GM23338 (cell line): Measurements from ENCODE around the gene PCDHB13. TPM values are rescaled to one million over a fixed set of nuclear protein-coding genes. Genes with fewer than 3 reads are reported as not detected.
A peak's percentile ranks its signal among the peaks of the same experiment; 100 is the strongest.
"Not testable (repeated sequence)": the region's sequence is repeated elsewhere in the genome, so short reads cannot be mapped to it uniquely, and the experiment has no call there.

Experiments used
- ATAC-seq: fragments of 200-7000 bp; cut with Tn5 transposase; 3 replicates; pipeline ENCODE4 v1.9.1; 2020
- DNase-seq: peaks from one replicate; pipeline ENCODE4 v3.0.0-alpha.2; 2015; ENCODE audit warnings: low spot score
- H2AFZ ChIP-seq: fragments of 200-600 bp; sonication (generic); 2 replicates; pipeline ENCODE4 v1.8.0; 2016; ENCODE audit warnings: antibody characterized with exemption, mild to moderate bottlenecking, moderate library complexity
- H3F3A ChIP-seq: fragments of 200-600 bp; sonication (generic); replicated peaks from 2 replicates; pipeline ENCODE4 v1.8.0; 2017; ENCODE audit warnings: antibody characterized with exemption, mixed run types, low read depth
- H3K27ac ChIP-seq: fragments of 200-600 bp; sonication (generic); 2 replicates; pipeline ENCODE4 v1.6.1; 2016; ENCODE audit warnings: low read depth
- H3K27me3 ChIP-seq: fragments of 200-600 bp; sonication (generic); 2 replicates; pipeline ENCODE4 v1.8.0; 2016; ENCODE audit warnings: mild to moderate bottlenecking, mixed run types, moderate library complexity; ENCODE audit not compliant: insufficient read depth
- H3K36me3 ChIP-seq: fragments of 200-600 bp; sonication (generic); 2 replicates; pipeline ENCODE4 v1.8.0; 2016; ENCODE audit warnings: mild to moderate bottlenecking; ENCODE audit not compliant: insufficient read depth
- H3K4me1 ChIP-seq: fragments of 200-600 bp; sonication (generic); 2 replicates; pipeline ENCODE4 v1.8.0; 2016; ENCODE audit warnings: mild to moderate bottlenecking, moderate library complexity; ENCODE audit not compliant: insufficient read depth
- H3K4me2 ChIP-seq: fragments of 200-600 bp; sonication (generic); 2 replicates; pipeline ENCODE4 v1.7.1; 2017; ENCODE audit warnings: mixed run types
- H3K4me3 ChIP-seq: fragments of 200-600 bp; sonication (generic); 2 replicates; pipeline ENCODE4 v1.6.1; 2016; ENCODE audit warnings: mixed run types
- H3K79me2 ChIP-seq: fragments of 200-600 bp; sonication (generic); replicated peaks from 2 replicates; pipeline ENCODE4 v1.8.0; 2017; ENCODE audit warnings: mild to moderate bottlenecking; ENCODE audit not compliant: insufficient read depth
- H3K9me2 ChIP-seq: fragments of 200-600 bp; sonication (generic); 2 replicates; pipeline ENCODE4 v1.8.0; 2017; ENCODE audit not compliant: insufficient read depth
- H4K20me1 ChIP-seq: fragments of 200-600 bp; sonication (generic); replicated peaks from 2 replicates; pipeline ENCODE4 v1.8.0; 2017; ENCODE audit warnings: mild to moderate bottlenecking; ENCODE audit not compliant: insufficient read depth
- H3K27ac Mint-ChIP-seq: 2 replicates; pipeline ENCODE4 v1.8.0; 2020; ENCODE audit warnings: inconsistent platforms, mild to moderate bottlenecking, moderate library complexity, mixed read lengths
- H3K27me3 Mint-ChIP-seq: 3 replicates; pipeline ENCODE4 v1.8.0; 2022; ENCODE audit warnings: low read depth, mild to moderate bottlenecking, moderate library complexity, mixed read lengths, inconsistent platforms; ENCODE audit not compliant: insufficient read depth, poor library complexity
- H3K36me3 Mint-ChIP-seq: 3 replicates; pipeline ENCODE4 v1.8.0; 2021; ENCODE audit warnings: low read depth, mild to moderate bottlenecking, inconsistent platforms, moderate library complexity, mixed read lengths
- H3K4me1 Mint-ChIP-seq: 3 replicates; pipeline ENCODE4 v1.8.0; 2020; ENCODE audit warnings: mild to moderate bottlenecking, inconsistent platforms, mixed read lengths
- H3K4me3 Mint-ChIP-seq: 3 replicates; pipeline ENCODE4 v1.8.0; 2021; ENCODE audit warnings: moderate library complexity, mild to moderate bottlenecking, inconsistent platforms, mixed read lengths
- H3K9me3 Mint-ChIP-seq: 3 replicates; pipeline ENCODE4 v1.8.0; 2020; ENCODE audit warnings: moderate library complexity, mild to moderate bottlenecking, inconsistent platforms, mixed read lengths
- CREB1 ChIP-seq: fragments of 250-450 bp; sonication (Bioruptor Pico); IDR thresholded peaks from 2 replicates; pipeline ENCODE4 v1.5.0; 2020; ENCODE audit warnings: low read depth, mild to moderate bottlenecking, moderate library complexity
- EZH2 ChIP-seq: fragments of 200-600 bp; sonication (generic); IDR thresholded peaks from one replicate; pipeline ENCODE4 v1.8.0; 2017; ENCODE audit warnings: antibody characterized with exemption, mild to moderate bottlenecking, low read depth; ENCODE audit not compliant: unreplicated experiment
- EZH2phosphoT487 ChIP-seq: fragments of 200-600 bp; sonication (generic); IDR thresholded peaks from one replicate; pipeline ENCODE4 v1.8.1; 2018; ENCODE audit warnings: antibody characterized with exemption; ENCODE audit not compliant: unreplicated experiment
- polyA plus RNA-seq: library from polyadenylated mRNA; unstranded; fragments of >200 nt; fragmentation: Nextera tagmentation; extraction: Ambion mirVana; gene quantifications from 2 replicates; pipeline ENCODE4 v1.2.1, GENCODE V29; 2016
- total RNA-seq: library from RNA; depleted of rRNA; stranded (reverse); fragments of >200 nt; shearing (Covaris generic); gene quantifications from 2 replicates; pipeline ENCODE4 v1.2.3, GENCODE V29; 2014
- TF ChIP-seq, protein P1 (sequence below), 2 experiments: fragments of 200-600 bp in 1 of 2; sonication (generic) in 1 of 2; conservative IDR thresholded peaks; 2 replicates each; pipeline versions ENCODE4 v1.5.1 to v1.6.1; 2016 to 2017; ENCODE audit warnings: antibody characterized with exemption in 2 of 2, low read depth in 2 of 2, mild to moderate bottlenecking in 2 of 2, moderate library complexity in 1 of 2

The PCDHB13 gene
- total and polyA plus RNA-seq, 2 experiments from 2014 or later, result 1.1 to 3.5 TPM

GRCh38 chr5:141208478-141208877 is 5.2 kb upstream of the PCDHB13 start, which contains the start of gene PCDHB12:
PCDHB12 (plus strand) TSS chr5:141208719; CDS start chr5:141208908, 189 bp downstream.
- Histone ChIP-seq H3K4me3 (peak within 1 kb of the TSS; percentile 43), H2AFZ (peak within 1 kb of the TSS; percentile 84), H4K20me1 (no peaks in the 10 kb centered on the region), H3K36me3 (no peaks in the 10 kb centered on the region), H3K9me2 (no peaks in the 10 kb centered on the region), H3K27ac (no peak within 1 kb of the TSS), H3K79me2 (no peaks in the 10 kb centered on the region), H3K4me1 (no peaks in the 10 kb centered on the region), H3K4me2 (peak within 1 kb of the TSS; percentile 67), H3K27me3 (no peaks in the 10 kb centered on the region), H3F3A (no peaks in the 10 kb centered on the region)
- ATAC-seq (no peak), DNase-seq (peak; percentile 74)
- no peaks in the 10 kb centered on the region; the same call in 2 of the 3 replicates for H3K4me1 Mint-ChIP-seq
- peaks cover 10% of the 10 kb centered on the region for H3K27me3 Mint-ChIP-seq
- TF ChIP-seq CREB1 (CRISPR knock-in tag) (no peak), EZH2phosphoT487 (no peak), EZH2 (no peak)
- TF ChIP-seq, protein P1, sequence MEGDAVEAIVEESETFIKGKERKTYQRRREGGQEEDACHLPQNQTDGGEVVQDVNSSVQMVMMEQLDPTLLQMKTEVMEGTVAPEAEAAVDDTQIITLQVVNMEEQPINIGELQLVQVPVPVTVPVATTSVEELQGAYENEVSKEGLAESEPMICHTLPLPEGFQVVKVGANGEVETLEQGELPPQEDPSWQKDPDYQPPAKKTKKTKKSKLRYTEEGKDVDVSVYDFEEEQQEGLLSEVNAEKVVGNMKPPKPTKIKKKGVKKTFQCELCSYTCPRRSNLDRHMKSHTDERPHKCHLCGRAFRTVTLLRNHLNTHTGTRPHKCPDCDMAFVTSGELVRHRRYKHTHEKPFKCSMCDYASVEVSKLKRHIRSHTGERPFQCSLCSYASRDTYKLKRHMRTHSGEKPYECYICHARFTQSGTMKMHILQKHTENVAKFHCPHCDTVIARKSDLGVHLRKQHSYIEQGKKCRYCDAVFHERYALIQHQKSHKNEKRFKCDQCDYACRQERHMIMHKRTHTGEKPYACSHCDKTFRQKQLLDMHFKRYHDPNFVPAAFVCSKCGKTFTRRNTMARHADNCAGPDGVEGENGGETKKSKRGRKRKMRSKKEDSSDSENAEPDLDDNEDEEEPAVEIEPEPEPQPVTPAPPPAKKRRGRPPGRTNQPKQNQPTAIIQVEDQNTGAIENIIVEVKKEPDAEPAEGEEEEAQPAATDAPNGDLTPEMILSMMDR (conservative IDR thresholded peaks at IDR 0.05; ENCODE audit: low read depth in 2 of 2), result peak; percentile 59 to 71
- peak within 1 kb of the TSS; percentile 60 for H3K4me3 Mint-ChIP-seq
- H3K27ac Mint-ChIP-seq, result no peak within 1 kb of the TSS
- H3K36me3 Mint-ChIP-seq, result peaks cover 10% of the 10 kb centered on the region
- H3K9me3 Mint-ChIP-seq, result peaks cover 15% of the 10 kb centered on the region

DNA sequence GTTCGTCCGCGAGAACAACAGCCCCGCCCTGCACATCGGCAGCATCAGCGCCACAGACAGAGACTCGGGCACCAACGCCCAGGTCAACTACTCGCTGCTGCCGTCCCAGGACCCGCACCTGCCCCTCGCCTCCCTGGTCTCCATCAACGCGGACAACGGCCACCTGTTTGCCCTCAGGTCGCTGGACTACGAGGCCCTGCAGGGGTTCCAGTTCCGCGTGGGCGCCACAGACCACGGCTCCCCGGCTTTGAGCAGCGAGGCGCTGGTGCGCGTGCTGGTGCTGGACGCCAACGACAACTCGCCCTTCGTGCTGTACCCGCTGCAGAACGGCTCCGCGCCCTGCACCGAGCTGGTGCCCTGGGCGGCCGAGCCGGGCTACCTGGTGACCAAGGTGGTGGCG is 3.4 kb upstream of the PCDHB13 start:
- not testable (repeated sequence) for H3K4me3 Mint-ChIP-seq, H4K20me1 ChIP-seq, H2AFZ ChIP-seq, H3K4me1 ChIP-seq, H3K27ac ChIP-seq, H3K4me2 ChIP-seq, H3K4me3 ChIP-seq, H3K27ac Mint-ChIP-seq, H3K4me1 Mint-ChIP-seq, H3K27me3 ChIP-seq, H3K9me2 ChIP-seq, DNase-seq, H3K79me2 ChIP-seq, H3K36me3 ChIP-seq, H3K27me3 Mint-ChIP-seq, H3F3A ChIP-seq, ATAC-seq
- Mint-ChIP-seq H3K9me3 (peaks cover 28% of the 10 kb centered on the region), H3K36me3 (peaks cover 20% of the 10 kb centered on the region)

DNA sequence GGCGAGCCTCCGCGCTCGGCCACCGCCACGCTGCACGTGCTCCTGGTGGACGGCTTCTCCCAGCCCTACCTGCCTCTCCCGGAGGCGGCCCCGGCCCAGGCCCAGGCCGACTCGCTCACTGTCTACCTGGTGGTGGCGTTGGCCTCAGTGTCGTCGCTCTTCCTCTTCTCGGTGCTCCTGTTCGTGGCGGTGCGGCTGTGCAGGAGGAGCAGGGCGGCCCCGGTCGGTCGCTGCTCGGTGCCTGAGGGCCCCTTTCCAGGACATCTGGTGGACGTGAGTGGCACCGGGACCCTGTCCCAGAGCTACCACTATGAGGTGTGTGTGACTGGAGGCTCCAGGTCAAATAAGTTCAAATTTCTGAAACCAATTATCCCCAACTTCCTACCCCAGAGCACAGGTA is 2.9 kb upstream of the PCDHB13 start:
- not testable (repeated sequence) for ATAC-seq, H3K27me3 ChIP-seq, H2AFZ ChIP-seq, H3K27ac ChIP-seq, H3K27ac Mint-ChIP-seq, H3K4me1 Mint-ChIP-seq, H3K9me2 ChIP-seq, H3F3A ChIP-seq, H3K4me3 ChIP-seq, H4K20me1 ChIP-seq, H3K4me1 ChIP-seq, H3K4me3 Mint-ChIP-seq, H3K79me2 ChIP-seq, H3K27me3 Mint-ChIP-seq, H3K36me3 ChIP-seq, DNase-seq, H3K4me2 ChIP-seq
- H3K9me3 Mint-ChIP-seq, result peaks cover 30% of the 10 kb centered on the region
- H3K36me3 Mint-ChIP-seq, result peaks cover 22% of the 10 kb centered on the region

DNA sequence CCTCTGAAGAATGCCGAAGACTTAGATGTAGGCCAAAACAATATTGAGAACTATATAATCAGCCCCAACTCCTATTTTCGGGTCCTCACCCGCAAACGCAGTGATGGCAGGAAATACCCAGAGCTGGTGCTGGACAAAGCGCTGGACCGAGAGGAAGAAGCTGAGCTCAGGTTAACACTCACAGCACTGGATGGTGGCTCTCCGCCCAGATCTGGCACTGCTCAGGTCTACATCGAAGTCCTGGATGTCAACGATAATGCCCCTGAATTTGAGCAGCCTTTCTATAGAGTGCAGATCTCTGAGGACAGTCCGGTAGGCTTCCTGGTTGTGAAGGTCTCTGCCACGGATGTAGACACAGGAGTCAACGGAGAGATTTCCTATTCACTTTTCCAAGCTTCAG is 864 bp downstream of the PCDHB13 start:
- not testable (repeated sequence) for H3K4me2 ChIP-seq, H3K4me1 ChIP-seq, H3K4me1 Mint-ChIP-seq, H3K27ac Mint-ChIP-seq, H3K4me3 Mint-ChIP-seq, H4K20me1 ChIP-seq, H3K27me3 ChIP-seq, H3K79me2 ChIP-seq, H3K36me3 ChIP-seq, H3K27me3 Mint-ChIP-seq, ATAC-seq, H3K27ac ChIP-seq, H3F3A ChIP-seq, H3K9me2 ChIP-seq, DNase-seq, H2AFZ ChIP-seq, H3K4me3 ChIP-seq
- peaks cover 32% of the 10 kb centered on the region for H3K36me3 Mint-ChIP-seq
- peaks cover 34% of the 10 kb centered on the region for H3K9me3 Mint-ChIP-seq

DNA sequence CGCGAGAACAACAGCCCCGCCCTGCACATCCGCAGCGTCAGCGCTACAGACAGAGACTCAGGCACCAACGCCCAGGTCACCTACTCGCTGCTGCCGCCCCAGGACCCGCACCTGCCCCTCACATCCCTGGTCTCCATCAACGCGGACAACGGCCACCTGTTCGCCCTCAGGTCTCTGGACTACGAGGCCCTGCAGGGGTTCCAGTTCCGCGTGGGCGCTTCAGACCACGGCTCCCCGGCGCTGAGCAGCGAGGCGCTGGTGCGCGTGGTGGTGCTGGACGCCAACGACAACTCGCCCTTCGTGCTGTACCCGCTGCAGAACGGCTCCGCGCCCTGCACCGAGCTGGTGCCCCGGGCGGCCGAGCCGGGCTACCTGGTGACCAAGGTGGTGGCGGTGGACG is 1.8 kb downstream of the PCDHB13 start:
- H3K36me3 ChIP-seq, H3K4me1 Mint-ChIP-seq, H3K27ac Mint-ChIP-seq, H3K4me3 Mint-ChIP-seq, H2AFZ ChIP-seq, H3K27me3 Mint-ChIP-seq, DNase-seq, H3K4me2 ChIP-seq, H3K27ac ChIP-seq, H3K79me2 ChIP-seq, H3K4me3 ChIP-seq, H3K4me1 ChIP-seq, H3K9me2 ChIP-seq, H3K27me3 ChIP-seq, H4K20me1 ChIP-seq, ATAC-seq, H3F3A ChIP-seq: not testable (repeated sequence)
- Mint-ChIP-seq H3K36me3 (peaks cover 26% of the 10 kb centered on the region), H3K9me3 (peaks cover 28% of the 10 kb centered on the region)

DNA sequence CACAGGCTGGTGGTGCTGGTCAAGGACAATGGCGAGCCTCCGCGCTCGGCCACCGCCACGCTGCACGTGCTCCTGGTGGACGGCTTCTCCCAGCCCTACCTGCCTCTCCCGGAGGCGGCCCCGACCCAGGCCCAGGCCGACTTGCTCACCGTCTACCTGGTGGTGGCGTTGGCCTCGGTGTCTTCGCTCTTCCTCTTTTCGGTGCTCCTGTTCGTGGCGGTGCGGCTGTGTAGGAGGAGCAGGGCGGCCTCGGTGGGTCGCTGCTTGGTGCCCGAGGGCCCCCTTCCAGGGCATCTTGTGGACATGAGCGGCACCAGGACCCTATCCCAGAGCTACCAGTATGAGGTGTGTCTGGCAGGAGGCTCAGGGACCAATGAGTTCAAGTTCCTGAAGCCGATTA is 2.3 kb downstream of the PCDHB13 start:
- H3K4me1 Mint-ChIP-seq, DNase-seq, H3K27me3 ChIP-seq, ATAC-seq, H3K36me3 ChIP-seq, H3K27ac ChIP-seq, H3F3A ChIP-seq, H3K4me2 ChIP-seq, H2AFZ ChIP-seq, H3K9me2 ChIP-seq, H3K4me3 Mint-ChIP-seq, H3K27ac Mint-ChIP-seq, H3K79me2 ChIP-seq, H3K4me3 ChIP-seq, H4K20me1 ChIP-seq, H3K4me1 ChIP-seq, H3K27me3 Mint-ChIP-seq: not testable (repeated sequence)
- peaks cover 24% of the 10 kb centered on the region for H3K36me3 Mint-ChIP-seq
- peaks cover 25% of the 10 kb centered on the region for H3K9me3 Mint-ChIP-seq
